Measurements from ENCODE around the gene CARF. TPM values are rescaled to one million over a fixed set of nuclear protein-coding genes. Genes with fewer than 3 reads are reported as not detected.

Gene CARF
- total RNA-seq, 1 experiment from 2014 or later = 4.9 TPM

DNA sequence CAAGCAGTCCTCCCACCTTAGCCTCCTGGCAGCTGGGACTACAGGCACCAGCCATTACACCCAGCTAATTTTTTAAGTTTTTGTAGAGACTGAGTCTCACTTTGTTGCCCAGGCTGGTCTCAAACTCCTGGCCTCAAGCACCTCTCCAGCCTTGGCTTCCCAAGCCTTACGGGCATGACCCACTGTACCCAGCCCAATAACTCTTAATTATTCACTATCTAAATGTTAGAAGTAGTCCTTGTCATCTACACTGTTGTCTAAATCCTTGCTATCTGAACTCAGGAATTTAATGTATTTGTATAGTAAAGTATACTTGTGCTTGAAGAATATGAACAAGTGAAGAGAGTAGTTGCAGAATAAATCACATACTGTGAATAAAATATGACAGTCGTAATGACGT lies 64.7 kb downstream of the CARF start:
- Mint-ChIP-seq H3K4me3 (ENCODE audit: unreplicated experiment) (no peak overlapping the region), H3K27ac (ENCODE audit: unreplicated experiment) (no peak overlapping the region), H3K36me3 (ENCODE audit: insufficient read depth, unreplicated experiment) (no peaks in the 10 kb centered on the region), H3K4me1 (ENCODE audit: low read depth, unreplicated experiment) (no peaks in the 10 kb centered on the region), H3K9me3 (ENCODE audit: unreplicated experiment) (no peaks in the 10 kb centered on the region), H3K27me3 (ENCODE audit: insufficient read depth, unreplicated experiment) (no peaks in the 10 kb centered on the region)
- CTCF ChIA-PET = no interaction called here
- no TSS peak for BruUV-seq (replicated peaks)
- Histone ChIP-seq H3K27me3 (replicated peaks; ENCODE audit: control insufficient read depth, insufficient read depth, low read length) (no peaks in the 10 kb centered on the region), H3K4me1 (no peaks in the 10 kb centered on the region), H3K9me3 (no peaks in the 10 kb centered on the region), H3K4me3 (ENCODE audit: low read depth, low read length) (no peak overlapping the region), H3K36me3 (ENCODE audit: control insufficient read depth, insufficient read depth, low read length) (no peaks in the 10 kb centered on the region)
- POLR2A ChIA-PET = interaction anchor here (0.5 to 1.0 kb wide), 2 partner anchors 23 to 61 kb away, joined by 5 to 6 read pairs; no protein-coding TSS in a partner anchor
- TF ChIP-seq, protein P1, sequence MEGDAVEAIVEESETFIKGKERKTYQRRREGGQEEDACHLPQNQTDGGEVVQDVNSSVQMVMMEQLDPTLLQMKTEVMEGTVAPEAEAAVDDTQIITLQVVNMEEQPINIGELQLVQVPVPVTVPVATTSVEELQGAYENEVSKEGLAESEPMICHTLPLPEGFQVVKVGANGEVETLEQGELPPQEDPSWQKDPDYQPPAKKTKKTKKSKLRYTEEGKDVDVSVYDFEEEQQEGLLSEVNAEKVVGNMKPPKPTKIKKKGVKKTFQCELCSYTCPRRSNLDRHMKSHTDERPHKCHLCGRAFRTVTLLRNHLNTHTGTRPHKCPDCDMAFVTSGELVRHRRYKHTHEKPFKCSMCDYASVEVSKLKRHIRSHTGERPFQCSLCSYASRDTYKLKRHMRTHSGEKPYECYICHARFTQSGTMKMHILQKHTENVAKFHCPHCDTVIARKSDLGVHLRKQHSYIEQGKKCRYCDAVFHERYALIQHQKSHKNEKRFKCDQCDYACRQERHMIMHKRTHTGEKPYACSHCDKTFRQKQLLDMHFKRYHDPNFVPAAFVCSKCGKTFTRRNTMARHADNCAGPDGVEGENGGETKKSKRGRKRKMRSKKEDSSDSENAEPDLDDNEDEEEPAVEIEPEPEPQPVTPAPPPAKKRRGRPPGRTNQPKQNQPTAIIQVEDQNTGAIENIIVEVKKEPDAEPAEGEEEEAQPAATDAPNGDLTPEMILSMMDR (IDR thresholded peaks at IDR 0.05; ENCODE audit: insufficient read depth in 1 of 2, low read depth in 1 of 2, low read length in 1 of 2, severe bottlenecking in 1 of 2, unreplicated experiment in 1 of 2) = no peak
- intact Hi-C loops (cut with micrococcal nuclease; ENCODE audit: unreplicated experiment) = no loop called here
- no peak for DNase-seq

DNA sequence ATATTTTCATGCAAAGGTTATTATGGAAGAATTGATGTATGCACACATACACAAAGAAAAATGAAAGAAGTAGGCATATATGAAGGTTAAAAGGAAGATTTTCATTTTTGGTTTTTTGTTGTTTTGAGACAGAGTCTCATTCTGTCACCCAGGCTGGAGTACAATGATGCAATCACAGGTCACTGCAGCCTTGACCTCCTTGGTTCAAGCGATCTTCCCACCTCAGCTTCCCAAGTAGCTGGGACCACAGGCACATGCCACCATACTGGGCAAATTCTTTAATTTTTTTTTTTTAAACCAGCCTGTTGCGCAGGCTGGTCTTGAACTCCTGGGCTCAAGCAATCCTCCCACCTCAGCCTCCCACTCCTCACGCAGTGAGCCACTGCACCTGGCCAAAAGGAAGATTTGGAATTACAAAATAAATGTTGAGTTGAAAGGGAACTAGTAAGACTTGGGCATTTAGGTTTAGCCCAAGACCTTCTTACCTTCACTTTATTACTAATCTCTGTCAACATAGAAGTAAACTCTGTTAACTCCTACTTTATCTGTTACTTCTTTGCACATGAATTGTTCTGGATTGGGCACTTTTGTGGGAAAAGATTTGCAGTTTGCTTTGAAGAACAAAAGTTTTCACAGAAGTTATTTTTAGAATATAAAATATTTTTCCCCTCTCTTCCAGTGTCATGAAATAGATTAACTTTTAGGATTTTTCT lies 70.9 kb downstream of the CARF start:
- ChIA-PET CTCF (no interaction called here), POLR2A (no interaction called here)
- Histone ChIP-seq H3K27me3 (replicated peaks; ENCODE audit: control insufficient read depth, insufficient read depth, low read length) (no peaks in the 10 kb centered on the region), H3K4me3 (ENCODE audit: low read depth, low read length) (no peak overlapping the region), H3K9me3 (no peaks in the 10 kb centered on the region), H3K4me1 (peaks cover 6% of the 10 kb centered on the region; the same call in 1 of the 2 replicates), H3K36me3 (ENCODE audit: control insufficient read depth, insufficient read depth, low read length) (no peaks in the 10 kb centered on the region)
- intact Hi-C loops (cut with micrococcal nuclease; ENCODE audit: unreplicated experiment) = no loop called here
- no peaks in the 10 kb centered on the region for H3K4me1 Mint-ChIP-seq (ENCODE audit: low read depth, unreplicated experiment)
- TF ChIP-seq, protein P1 (IDR thresholded peaks at IDR 0.05; ENCODE audit: insufficient read depth in 1 of 2, low read depth in 1 of 2, low read length in 1 of 2, severe bottlenecking in 1 of 2, unreplicated experiment in 1 of 2) = no peak
- no peaks in the 10 kb centered on the region for H3K27me3 Mint-ChIP-seq (ENCODE audit: insufficient read depth, unreplicated experiment)
- H3K27ac Mint-ChIP-seq (ENCODE audit: unreplicated experiment) = no peak overlapping the region
- H3K4me3 Mint-ChIP-seq (ENCODE audit: unreplicated experiment) = no peak overlapping the region
- no peak for DNase-seq
- no peaks in the 10 kb centered on the region for H3K9me3 Mint-ChIP-seq (ENCODE audit: unreplicated experiment)
- H3K36me3 Mint-ChIP-seq (ENCODE audit: insufficient read depth, unreplicated experiment) = no peaks in the 10 kb centered on the region
- no TSS peak for BruUV-seq (replicated peaks)

DNA sequence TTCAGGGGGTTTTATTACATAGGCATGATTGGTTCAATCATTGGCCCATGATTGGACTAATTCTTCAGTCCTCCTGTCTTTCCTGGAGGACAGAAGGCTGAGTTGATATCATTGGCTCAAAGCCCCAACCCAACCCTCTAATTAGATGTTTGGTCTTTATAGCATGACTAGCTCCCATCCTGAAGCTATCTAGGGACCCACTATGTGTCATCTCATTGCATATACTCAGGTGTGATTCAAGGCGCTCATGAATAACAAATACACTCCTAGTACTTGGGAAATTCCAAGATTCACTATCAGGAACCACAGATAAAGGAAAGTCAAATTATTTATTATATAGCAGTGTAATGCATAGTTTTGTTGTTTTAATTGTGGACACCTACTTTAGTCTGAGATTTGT lies 77.7 kb downstream of the CARF start:
- no peaks in the 10 kb centered on the region for H3K27me3 Mint-ChIP-seq (ENCODE audit: insufficient read depth, unreplicated experiment)
- H3K27ac Mint-ChIP-seq (ENCODE audit: unreplicated experiment) = no peak overlapping the region
- Histone ChIP-seq H3K4me3 (ENCODE audit: low read depth, low read length) (no peak overlapping the region), H3K27me3 (replicated peaks; ENCODE audit: control insufficient read depth, insufficient read depth, low read length) (no peaks in the 10 kb centered on the region), H3K4me1 (0 out of 2 replicates have a peak, but pooled peaks cover 6% of the 10 kb centered on the region), H3K36me3 (ENCODE audit: control insufficient read depth, insufficient read depth, low read length) (no peaks in the 10 kb centered on the region), H3K9me3 (no peaks in the 10 kb centered on the region)
- H3K36me3 Mint-ChIP-seq (ENCODE audit: insufficient read depth, unreplicated experiment) = no peaks in the 10 kb centered on the region
- BruUV-seq (replicated peaks) = no TSS peak
- TF ChIP-seq, protein P1 (IDR thresholded peaks at IDR 0.05; ENCODE audit: insufficient read depth in 1 of 2, low read depth in 1 of 2, low read length in 1 of 2, severe bottlenecking in 1 of 2, unreplicated experiment in 1 of 2) = no peak
- intact Hi-C loops (cut with micrococcal nuclease; ENCODE audit: unreplicated experiment) = no loop called here
- ChIA-PET CTCF (no interaction called here), POLR2A (no interaction called here)
- H3K4me1 Mint-ChIP-seq (ENCODE audit: low read depth, unreplicated experiment) = no peaks in the 10 kb centered on the region
- no peaks in the 10 kb centered on the region for H3K9me3 Mint-ChIP-seq (ENCODE audit: unreplicated experiment)
- DNase-seq = no peak
- H3K4me3 Mint-ChIP-seq (ENCODE audit: unreplicated experiment) = no peak overlapping the region
